ENCODE data around the gene ACAD10.
"Not testable (repeated sequence)": the region's sequence is repeated elsewhere in the genome, so short reads cannot be mapped to it uniquely, and the experiment has no call there.

ACAD10 gene

DNA sequence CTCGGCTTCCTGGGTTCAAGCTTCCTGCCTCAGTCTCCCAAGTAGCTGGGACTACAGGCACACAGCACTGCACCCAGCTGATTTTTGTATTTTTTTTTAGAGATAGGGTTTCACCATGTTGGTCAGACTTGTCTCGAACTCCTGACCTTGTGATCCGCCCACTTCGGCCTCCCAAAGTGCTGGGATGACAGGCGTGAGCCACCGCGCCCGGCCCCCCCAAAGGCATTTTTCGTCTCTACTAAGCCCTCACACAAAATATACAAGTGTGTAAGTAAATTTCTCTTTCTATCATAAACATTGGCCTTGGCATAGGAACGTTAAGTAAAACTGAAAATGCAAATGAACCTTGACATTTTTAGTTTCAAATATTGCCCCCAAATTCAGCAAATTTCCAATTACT is 2.1 kb downstream of the ACAD10 start:
- DNase-seq, result no peak

DNA sequence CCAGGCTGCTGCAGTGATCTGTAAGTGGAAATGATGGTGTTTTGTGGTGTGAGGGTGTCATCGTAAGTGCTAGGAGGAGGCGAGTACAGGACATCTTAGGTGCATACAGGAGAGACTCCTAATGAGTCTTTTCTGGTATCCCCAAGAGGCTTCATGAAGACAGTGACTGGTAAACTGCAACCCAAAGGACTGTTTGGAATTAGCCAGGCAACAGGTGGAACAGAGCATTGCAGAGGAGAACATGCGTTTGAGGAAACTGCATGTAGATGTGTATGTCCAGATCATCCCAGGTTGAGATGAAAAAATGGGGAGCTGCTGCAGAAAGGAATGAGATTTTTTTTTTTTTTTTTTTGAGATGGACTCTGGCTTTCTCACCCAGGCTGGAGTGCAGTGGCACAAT is 5.4 kb downstream of the ACAD10 start:
- no peak for DNase-seq

DNA sequence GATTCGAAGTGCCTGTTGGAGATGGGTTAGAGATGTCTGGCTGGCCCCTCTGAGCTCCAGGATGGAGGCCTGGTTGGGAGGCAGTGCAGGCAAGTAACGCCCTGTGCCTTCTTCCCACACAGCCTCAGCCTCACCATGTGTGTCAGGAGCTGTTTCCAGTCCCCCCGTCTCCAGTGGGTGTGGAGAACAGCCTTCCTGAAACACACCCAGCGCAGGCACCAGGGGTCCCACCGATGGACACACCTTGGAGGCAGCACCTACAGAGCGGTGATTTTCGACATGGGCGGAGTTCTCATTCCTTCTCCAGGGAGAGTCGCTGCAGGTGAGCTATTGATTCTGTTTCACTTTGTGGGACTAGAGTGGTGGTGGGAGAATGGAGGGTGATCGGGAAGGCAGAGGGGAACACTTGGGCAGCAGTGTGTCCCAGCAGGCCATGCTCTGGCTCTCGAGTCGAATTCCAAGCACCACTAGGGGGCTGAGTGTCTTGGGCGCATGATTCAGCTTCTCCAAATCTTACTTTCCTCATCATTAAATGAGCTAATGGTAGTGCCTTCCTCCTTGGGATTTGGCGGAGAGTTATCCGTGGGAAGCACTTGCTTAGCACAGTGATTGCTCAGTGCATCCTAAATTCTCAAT is 6.8 kb downstream of the ACAD10 start:
- peak; percentile 7 for DNase-seq

DNA sequence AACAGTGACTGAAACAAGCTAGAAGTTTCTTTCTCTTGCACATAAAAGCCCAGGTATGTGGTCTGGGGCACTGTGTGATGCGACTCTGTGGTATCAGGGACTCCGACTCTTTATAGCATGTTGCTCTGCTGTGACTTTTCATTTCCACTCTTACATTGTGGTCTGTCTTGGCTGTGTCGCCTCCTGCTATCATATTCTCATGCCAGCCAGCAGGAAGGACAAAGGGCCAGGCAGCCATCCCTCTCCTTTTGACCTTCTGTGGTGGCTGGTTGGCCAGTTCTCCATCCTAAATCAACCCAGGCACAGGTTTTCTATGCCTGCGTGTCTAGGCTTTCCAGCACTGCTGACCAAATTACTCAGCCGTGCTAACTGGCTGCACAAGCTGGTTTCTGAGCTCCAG is 8.0 kb downstream of the ACAD10 start:
- no peak for DNase-seq

GRCh38 chr12:111699962-111700361 is 14.1 kb downstream of the ACAD10 start:
- DNase-seq, result no peak

- DNase-seq, result no peak
Observed at GRCh38 chr12:111705672-111706071, 19.8 kb downstream of the ACAD10 start.

- DNase-seq, result no peak
Observed at GRCh38 chr12:111706145-111706544, 20.3 kb downstream of the ACAD10 start.

GRCh38 chr12:111715279-111715678 is 29.4 kb downstream of the ACAD10 start:
- no peak for DNase-seq

GRCh38 chr12:111719316-111719715 is 33.5 kb downstream of the ACAD10 start:
- not testable (repeated sequence) for DNase-seq

DNA sequence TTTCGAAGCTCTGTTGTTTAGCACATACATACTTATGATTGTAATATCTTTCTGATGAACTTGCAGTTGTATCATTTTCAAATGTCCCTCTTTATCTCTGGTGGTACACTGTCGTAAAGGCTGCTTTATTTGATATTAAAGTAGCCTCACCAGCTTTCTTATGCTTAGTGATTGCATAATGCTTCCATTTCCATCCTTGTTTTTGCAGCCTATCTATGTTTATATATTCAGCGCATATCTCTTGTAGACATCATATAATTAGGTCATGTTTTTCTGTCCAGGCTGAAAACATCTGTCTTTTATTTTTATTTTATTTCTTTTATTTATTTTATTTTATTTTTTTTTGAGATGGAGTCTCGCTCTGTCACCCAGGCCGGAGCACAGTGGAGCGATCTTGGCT is 34.6 kb downstream of the ACAD10 start:
- no peak for DNase-seq

GRCh38 chr12:111723646-111724360 is 38.0 kb downstream of the ACAD10 start:
- not testable (repeated sequence) for DNase-seq

DNA sequence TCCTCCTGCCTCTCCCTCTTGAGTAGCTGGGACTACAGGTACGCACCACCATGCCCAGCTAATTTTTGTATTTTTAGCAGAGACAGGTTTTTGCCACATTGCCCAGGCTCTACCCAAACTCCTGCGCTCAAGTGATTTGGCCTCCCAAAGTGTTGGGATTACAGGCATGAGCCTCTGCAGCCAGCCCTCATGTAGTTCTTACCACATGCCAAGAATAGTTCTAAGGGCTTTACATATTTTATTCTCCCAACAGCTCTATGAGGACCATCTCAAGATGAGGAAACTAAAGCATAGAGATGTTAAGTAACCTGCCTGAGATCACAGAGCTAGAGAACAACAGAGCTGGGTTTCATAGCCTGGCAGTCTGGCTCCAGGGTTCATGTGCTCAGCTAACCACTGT is 42.9 kb downstream of the ACAD10 start:
- DNase-seq, result no peak

DNA sequence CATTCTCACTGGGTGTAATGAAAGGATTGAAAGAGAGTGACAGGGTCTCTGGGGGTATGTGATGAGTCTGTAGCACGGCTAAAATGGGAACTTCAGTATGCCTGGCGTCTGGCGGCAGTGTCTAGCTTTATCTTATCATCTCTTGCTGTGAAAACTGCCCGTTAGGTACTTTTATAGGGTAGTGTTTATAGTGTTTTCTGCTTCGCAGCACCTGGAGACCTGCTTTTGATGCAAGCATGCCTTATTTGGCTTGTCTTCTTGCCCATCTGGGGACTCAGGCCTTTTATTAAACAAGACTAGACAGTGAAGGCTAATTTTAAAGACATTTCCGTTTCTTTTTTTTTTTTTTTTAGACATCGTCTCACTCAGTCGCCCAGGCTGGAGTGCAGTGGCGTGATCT is 44.6 kb downstream of the ACAD10 start:
- no peak for DNase-seq

GRCh38 chr12:111732786-111733185 is 46.9 kb downstream of the ACAD10 start:
- DNase-seq, result no peak

GRCh38 chr12:111733340-111733915 is 47.6 kb downstream of the ACAD10 start:
- no peak for DNase-seq

DNA sequence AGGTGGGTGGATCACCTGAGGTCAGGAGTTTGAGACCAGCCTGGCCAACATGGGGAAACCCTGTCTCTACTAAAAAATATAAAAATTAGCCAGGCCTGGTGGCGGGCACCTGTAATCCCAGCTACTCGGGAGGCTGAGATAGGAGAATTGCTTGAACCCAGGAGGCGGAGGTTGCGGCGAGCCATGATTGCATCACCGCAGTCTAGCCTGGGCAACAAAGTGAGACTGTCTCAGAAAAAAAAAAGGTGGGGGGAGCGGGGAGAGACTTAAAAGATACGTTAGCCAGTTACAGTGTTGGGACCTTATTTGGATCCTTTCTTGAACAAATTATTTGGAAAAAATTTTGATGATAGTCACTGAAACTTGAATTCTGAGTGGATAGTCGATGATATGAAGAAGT is 53.7 kb downstream of the ACAD10 start:
- not testable (repeated sequence) for DNase-seq

- DNase-seq, result no peak
Observed at GRCh38 chr12:111741235-111741812, 55.5 kb downstream of the ACAD10 start.

DNA sequence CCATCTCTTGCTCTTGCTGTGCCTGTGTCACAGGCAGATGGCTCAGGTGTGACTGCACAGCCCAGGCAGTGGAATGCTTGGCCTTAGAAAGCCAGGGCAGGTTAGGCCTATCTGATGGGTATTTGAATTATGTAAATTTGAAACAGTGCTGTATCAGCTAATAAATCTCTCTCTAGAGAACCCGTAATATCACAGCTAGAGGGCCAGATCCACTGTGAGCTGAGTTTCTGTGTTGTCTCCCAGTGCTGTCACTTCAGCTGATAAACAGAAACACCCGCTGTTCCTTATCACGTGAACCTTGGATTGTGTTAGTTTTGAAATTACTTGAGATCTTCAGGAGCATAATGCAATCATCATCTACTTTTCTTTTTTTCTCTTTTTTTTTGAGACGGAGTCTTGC is 59.4 kb downstream of the ACAD10 start:
- DNase-seq, result no peak

GRCh38 chr12:111747333-111747732 is 61.5 kb downstream of the ACAD10 start:
- no peak for DNase-seq

DNA sequence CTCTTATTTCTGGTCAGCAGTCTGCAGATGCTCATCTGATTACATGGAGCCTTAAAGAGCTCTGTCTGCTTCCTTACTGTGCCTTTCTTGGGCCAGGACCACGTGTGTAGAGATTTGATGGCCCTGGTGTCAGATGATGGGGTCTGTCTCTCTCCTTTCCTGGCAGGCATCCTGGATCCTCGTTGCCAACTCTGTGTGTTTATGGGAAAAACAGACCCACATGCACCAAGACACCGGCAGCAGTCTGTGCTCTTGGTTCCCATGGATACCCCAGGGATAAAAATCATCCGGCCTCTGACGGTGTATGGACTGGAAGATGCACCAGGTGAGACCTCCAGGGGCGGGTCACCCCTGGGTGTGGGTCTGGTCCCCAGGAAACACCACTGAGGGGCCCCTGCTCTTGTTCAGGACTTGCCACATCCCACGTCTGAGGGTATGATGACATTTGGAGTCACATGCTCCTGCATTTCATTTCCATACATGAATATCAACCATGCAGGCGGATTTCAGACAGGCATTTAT is 62.4 kb downstream of the ACAD10 start:
- no peak for DNase-seq

GRCh38 chr12:111748867-111749266 is 63.0 kb downstream of the ACAD10 start:
- DNase-seq, result no peak

DNA sequence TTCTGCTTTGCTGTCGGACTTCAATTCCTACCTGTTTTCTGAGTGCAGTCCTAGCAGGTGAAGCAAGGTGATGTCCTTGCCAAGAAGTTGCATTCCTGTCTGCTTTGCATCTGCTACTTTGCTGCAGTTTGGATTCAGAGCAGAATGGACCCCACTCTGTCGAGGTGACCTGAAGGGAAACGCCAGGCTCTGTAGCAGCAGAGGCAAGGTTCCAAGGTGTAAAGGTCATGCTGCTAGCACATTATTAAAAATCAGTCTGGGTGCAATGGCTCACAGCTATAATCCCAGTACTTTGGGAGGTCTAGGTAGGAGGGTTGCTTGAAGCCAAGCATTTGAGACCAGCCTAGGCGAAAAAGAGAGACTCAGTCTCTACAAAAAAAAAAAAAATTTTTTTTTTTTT is 63.5 kb downstream of the ACAD10 start:
- DNase-seq, result no peak

DNA sequence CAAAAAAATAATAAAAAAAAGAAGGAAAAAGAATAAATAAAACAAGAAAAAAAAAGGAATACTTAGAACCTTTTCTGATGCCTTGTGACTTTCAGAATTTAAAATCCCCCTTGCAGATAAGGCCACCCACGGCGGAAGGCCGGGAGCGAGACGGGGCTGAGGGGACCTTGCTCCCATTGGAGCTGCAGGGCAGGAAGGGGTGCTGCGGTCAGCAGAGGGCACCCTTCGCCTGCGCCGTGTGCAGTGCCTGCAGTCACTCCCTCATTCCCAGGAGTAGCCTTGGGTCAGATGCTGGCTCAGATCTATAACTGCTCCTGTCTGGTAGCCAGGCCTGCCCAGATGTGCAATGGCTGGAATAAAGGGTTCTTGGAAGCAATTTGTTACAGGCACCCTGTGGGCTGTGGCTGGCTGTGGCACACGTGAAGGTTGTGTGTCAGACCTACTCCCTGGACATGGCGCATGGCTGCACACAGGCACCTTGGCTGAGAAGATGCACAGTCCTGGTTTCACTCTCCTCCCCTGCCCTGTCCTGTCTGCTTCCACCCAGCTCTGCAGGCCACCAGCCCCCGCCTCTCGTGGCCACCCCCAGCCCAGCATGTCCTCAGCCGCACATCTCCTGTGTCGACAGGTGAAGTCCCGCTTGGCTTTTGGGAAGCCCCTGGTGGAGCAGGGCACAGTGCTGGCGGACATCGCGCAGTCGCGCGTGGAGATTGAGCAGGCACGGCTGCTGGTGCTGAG is 67.5 kb downstream of the ACAD10 start:
- no peak for DNase-seq
